DMS 273 (cell line): ENCODE data around the gene KIR3DL2.
"Not testable (repeated sequence)": the region's sequence is repeated elsewhere in the genome, so short reads cannot be mapped to it uniquely, and the experiment has no call there.

Experiments
- DNase-seq: peaks from one replicate; lab custom pipeline; 2025; ENCODE audit not compliant: unreplicated experiment; lab: John Stamatoyannopoulos, UW

KIR3DL2 gene

DNA sequence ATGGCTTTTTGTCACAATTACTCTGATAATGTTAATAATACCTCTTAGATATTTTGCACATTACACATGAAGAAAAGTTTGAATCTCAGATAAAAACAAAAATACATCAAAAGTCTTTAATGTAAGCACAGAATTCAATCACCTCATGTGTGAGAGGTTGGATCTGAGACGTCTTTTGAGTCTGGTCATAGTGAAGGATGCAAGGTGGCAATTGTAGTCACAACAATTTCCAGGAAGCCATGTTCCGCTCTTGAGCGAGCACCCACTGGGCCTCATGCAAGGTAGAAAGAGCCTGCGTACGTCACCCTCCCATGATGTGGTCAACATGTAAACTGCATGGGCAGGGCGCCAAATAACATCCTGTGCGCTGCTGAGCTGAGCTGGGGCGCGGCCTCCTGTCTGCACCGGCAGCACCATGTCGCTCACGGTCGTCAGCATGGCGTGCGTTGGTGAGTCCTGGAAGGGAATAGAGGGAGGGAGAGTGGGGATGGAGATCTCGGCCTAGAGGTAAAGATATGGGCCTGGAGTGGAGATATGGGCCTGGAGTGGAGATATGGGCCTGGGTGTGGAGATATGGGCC lies at the start of gene KIR3DL2:
TSS of gene KIR3DL2 (plus strand) at position 383 of the 580 bp plus-strand sequence. CDS start at position 416, 33 bp downstream.
- not testable (repeated sequence) for DNase-seq

DNA sequence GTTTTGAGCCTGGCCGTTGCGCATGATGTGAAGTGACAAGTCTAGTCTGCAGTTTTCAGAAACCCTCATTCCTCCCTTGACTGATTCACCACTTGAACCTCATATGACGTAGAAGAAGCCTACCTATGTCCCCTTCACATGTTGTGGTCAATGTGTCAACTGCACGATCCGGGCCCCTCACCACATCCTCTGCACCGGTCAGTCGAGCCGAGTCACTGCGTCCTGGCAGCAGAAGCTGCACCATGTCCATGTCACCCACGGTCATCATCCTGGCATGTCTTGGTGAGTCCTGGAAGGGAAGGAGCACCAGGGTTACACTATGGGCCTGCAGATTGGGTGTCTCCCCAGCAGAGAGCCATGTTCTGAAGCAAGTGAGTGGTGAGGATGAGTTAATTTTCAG lies 46.8 kb upstream of the KIR3DL2 start, which contains the start of gene KIR2DL4:
TSS of gene KIR2DL4 (plus strand) at position 201 of the 400 bp plus-strand sequence. CDS start at position 243, 42 bp downstream.
- no peak for DNase-seq

DNA sequence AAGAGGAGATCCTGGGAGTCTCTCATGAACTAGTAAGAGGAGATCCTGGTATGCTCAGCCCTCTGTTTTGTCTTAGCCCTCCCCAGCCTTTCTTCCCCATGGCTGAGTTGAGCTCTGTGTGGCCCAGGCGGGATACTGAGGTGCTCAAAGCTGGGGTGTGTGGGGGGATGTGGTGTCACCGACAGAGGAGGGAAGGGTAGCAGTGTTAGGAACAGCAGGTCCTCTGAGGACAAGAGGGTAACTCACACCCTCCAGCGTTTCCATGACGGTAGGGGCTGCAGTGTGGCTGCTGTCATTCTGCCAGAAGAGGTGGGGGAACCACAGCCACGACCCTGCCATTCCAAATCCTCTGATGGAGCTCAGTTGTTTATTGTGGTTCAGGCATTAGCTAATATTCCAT lies 46.1 kb upstream of the KIR3DL2 start:
- no peak for DNase-seq

DNA sequence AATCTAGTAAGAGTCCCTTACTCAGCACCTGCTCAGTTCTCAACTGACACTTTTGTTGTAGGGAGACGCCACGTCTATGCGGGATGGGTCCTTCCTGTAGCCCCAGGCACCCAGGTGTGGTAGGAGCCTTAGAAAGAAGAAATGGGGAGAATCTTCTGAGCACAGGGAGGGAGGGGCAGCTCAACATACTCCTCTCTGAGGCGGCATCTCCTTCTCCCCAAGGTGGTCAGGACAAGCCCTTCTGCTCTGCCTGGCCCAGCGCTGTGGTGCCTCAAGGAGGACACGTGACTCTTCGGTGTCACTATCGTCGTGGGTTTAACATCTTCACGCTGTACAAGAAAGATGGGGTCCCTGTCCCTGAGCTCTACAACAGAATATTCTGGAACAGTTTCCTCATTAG lies 45.7 kb upstream of the KIR3DL2 start:
- DNase-seq = no peak

DNA sequence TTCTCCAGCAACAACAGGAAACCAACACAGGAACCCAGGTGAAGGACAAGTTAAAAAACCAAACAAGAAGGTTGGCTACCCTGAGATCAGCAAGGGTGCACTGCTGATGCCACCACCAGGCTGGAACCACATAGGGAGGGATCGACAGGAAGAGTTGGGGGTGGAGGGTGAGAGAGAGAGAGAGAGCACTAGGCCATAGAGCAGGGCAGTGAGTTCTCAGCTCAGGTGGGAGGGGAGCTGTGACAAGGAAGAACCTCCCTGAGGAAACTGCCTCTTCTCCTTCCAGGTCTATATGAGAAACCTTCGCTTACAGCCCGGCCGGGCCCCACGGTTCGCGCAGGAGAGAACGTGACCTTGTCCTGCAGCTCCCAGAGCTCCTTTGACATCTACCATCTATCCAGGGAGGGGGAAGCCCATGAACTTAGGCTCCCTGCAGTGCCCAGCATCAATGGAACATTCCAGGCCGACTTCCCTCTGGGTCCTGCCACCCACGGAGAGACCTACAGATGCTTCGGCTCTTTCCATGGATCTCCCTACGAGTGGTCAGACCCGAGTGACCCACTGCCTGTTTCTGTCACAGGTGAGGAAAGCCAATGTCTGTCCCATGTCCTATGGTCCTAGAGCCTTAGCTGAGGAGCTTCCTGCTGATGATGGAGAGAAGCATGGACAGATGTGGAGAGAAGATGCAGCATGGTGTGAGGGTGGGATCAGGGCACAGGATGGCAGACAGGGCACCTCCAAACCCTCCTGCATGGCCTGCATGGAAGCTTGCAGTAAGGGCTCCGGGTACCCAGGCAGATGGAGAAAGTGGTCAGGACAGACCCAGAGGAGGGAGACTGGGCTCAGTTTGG lies 44.4 kb upstream of the KIR3DL2 start:
- DNase-seq = no peak

DNA sequence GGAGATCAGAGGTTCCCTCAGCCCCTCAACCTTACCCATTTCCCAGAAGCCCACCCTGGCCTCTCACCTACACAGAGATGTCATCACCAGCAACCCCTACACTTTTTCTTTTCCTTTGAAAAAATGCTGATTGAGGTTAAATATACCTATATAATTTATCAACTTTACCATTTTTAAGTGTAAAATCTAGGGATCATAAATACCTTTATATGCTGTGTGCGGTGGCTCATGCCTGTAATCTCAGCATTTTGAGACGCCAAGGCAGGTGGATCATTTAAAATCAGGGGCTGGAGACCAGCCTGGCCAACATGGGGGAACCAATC lies 43.8 kb upstream of the KIR3DL2 start:
- DNase-seq = no peak

DNA sequence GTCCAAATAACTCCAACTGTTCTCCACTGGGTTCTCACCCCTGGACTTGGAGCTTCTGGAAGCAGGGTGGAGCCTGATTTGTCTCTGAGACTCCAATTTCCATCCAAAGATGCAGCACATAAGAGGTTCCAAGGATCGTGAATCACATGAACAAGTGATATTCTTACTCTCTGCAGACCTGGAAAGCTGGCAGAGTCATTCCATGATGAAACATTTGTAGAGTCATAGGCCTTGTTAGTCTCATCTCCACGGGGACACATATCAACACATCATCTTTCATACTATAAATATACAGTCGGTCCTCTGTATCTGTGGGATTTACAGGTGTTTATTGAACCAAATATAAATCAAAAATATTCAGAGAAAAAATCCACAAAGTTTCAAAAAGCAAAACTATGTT lies 35.7 kb upstream of the KIR3DL2 start:
- DNase-seq = not testable (repeated sequence)

DNA sequence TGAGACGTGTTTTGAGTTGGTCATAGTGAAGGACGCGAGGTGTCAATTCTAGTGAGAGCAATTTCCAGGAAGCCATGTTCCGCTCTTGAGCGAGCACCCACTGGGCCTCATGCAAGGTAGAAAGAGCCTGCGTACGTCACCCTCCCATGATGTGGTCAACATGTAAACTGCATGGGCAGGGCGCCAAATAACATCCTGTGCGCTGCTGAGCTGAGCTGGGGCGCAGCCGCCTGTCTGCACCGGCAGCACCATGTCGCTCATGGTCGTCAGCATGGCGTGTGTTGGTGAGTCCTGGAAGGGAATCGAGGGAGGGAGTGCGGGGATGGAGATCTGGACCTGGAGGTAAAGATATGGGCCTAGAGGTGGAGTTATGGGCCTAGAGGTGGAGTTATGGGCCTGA lies 34.0 kb upstream of the KIR3DL2 start, which contains the start of gene KIR3DL1:
TSS of gene KIR3DL1 (plus strand) at position 218 of the 400 bp plus-strand sequence.
- DNase-seq = not testable (repeated sequence)

DNA sequence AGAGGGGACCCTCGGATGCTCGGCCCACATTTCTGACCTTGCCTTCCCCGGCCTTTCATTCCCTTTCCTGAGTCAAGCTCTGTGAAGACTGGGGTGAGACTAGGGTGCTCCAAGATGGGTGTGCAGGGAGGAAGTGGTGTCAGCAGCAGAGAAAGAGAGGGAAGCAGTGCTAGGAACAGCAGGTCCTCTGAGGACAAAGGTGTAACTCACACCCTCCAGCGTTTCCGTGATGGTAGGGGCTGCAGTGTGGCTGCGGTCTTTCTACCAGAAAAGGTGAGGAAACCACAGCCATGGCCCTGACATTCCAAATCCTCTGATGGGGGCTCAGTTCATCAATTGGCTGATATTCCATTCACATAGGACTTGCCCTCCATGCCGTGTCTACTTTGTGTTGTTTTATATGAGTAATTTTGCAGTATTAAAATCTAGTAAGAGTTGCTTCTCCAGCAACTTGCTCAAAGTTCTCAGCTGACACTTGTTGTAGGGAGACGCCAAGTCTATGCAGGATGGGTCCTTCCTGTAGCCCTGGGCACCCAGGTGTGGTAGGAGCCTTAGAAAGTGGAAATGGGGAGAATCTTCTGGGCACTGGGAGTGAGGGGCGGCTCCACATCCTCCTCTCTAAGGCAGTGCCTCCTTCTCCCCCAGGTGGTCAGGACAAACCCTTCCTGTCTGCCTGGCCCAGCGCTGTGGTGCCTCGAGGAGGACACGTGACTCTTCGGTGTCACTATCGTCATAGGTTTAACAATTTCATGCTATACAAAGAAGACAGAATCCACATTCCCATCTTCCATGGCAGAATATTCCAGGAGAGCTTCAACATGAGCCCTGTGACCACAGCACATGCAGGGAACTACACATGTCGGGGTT lies 32.3 kb upstream of the KIR3DL2 start:
- no peak for DNase-seq

DNA sequence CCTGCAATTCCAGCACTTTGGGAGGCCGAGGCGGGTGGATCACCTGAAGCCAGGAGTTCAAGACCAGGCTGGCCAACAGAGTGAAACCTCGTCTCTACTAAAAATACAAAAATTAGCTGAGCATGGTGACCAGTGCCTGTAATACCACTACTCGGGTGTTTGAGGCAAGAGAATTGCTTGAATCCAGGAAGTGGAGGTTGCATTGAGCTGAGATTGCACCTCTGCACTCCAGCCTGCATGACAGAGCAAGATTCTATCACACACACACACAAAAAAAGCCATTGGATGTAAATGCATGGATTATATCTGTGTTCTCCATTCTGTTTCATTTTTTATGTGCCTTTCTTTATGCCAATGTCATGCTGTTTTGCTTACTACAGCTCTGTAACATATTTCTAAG lies 25.8 kb upstream of the KIR3DL2 start:
- DNase-seq = not testable (repeated sequence)

DNA sequence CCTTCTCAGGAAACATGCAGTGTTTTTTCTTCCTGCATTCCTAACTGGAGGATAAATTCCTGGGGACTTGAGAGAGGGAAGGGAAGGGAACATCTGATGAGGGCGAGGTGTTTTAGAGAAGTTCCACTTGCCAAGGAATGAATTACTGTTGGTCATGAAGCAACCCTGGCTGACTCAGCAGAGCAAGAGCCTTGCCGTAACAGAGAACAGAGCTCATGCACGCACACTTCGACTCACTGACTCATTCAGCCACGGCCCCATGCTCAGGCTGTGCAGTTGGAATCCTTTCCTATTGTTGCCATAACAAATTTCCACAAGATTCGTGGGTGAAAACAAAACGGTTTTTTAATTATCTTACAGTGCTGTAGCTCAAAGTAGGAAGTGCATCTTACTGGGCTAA lies 24.9 kb upstream of the KIR3DL2 start:
- not testable (repeated sequence) for DNase-seq

DNA sequence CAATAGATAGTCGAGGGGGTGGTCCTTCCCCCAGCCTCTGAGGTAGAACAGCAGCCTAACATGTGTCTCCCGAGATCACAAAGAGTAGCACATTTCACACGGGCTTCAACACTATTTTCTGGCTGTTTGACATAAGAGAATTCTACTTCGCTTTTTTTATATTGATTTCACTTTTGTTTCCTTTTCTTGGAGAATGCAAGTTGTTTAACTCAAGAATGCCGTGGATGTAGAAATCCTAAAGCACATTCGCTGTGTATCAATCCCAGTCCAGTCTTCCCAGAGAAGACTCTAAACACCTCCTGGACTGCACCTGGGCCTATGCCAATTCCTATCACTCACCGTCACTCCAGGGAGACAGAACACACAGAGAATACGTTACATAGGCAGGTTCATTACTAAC lies 22.2 kb upstream of the KIR3DL2 start:
- not testable (repeated sequence) for DNase-seq

DNA sequence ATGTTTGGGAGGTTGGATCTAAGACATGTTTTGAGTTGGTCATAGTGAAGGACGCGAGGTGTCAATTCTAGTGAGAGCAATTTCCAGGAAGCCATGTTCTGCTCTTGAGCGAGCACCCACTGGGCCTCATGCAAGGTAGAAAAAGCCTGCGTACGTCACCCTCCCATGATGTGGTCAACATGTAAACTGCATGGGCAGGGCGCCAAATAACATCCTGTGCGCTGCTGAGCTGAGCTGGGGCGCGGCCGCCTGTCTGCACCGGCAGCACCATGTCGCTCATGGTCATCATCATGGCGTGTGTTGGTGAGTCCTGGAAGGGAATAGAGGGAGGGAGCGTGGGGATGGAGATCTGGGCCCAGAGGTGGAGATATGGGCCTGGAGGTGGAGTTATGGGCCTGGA lies 17.7 kb upstream of the KIR3DL2 start, which contains the start of gene KIR2DS4:
TSS of gene KIR2DS4 (plus strand) at position 181 of the 400 bp plus-strand sequence.
- DNase-seq = not testable (repeated sequence)

DNA sequence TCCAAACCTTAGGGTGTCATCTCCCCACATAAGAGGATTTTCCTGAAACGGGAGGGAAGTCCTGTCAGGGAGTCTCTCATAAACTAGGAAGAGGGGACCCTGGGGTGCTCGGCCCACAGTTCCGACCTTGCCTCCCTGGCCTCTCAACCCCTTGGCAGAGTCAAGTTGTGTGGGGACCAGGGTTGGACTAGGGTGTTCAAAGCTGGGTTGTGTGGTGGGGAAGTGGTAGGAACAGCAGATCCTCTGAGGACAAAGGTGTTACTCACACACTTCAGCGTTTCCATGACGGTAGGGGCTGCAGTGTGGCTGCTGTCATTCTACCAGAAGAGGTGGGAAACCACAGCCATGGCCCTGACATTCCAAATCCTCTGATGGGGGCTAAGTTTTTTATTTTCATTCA lies 15.1 kb upstream of the KIR3DL2 start:
- not testable (repeated sequence) for DNase-seq

DNA sequence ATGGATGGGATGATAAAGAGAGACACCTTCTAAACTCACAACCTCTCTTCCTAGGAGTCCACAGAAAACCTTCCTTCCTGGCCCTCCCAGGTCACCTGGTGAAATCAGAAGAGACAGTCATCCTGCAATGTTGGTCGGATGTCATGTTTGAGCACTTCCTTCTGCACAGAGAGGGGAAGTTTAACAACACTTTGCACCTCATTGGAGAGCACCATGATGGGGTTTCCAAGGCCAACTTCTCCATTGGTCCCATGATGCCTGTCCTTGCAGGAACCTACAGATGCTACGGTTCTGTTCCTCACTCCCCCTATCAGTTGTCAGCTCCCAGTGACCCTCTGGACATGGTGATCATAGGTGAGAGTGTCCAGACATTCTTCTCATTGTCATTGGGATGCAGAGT lies 12.7 kb upstream of the KIR3DL2 start:
- DNase-seq = not testable (repeated sequence)

DNA sequence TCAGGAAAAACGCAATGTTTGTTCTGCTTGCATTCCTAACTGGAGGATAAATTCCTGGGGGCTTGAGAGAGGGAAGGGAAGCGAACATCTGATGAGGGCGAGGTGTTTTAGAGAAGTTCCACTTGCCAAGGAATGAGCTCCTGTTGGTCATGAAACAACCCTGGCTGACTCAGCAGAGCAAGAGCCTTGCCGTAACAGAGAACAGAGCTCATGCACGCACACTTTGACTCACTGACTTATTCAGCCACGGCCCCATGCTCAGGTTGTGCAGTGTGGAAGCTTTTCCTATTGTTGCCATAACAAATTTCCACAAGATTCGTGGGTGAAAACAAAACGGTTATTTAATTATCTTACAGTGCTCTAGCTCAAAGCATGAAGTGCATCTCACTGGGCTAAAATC lies 7.1 kb upstream of the KIR3DL2 start:
- DNase-seq = not testable (repeated sequence)

DNA sequence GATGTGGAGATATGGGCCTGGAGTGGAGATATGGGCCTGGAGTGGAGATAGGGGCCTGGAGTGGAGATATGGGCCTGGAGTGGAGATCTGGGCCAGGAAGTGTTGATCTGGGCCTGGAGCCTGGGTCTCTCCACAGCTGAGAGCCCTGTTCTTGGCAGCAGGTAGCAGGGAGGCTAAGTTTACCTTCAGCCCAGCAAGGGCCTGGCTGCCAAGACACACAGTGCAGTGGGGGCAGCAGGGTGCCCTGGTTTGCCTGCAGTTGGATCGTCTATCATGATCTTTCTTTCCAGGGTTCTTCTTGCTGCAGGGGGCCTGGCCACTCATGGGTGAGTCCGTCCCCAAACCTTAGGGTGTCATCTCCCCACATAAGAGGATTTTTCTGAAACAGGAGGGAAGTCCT lies 687 bp downstream of the KIR3DL2 start:
- no peak for DNase-seq

DNA sequence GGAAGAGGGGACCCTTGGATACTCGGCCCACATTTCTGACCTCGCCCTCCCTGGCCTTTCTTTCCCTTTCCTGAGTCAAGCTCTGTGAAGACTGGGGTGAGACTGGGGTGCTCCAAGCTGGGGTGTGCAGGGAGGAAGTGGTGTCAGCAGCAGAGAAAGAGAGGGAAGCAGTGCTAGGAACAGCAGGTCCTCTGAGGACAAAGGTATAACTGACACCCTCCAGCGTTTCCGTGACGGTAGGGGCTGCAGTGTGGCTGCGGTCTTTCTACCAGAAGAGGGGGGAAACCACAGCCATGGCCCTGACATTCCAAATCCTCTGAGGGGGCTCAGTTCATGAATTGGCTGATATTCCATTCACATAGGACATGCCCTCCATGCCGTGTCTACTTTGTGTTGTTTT lies 1.1 kb downstream of the KIR3DL2 start:
- DNase-seq = no peak

DNA sequence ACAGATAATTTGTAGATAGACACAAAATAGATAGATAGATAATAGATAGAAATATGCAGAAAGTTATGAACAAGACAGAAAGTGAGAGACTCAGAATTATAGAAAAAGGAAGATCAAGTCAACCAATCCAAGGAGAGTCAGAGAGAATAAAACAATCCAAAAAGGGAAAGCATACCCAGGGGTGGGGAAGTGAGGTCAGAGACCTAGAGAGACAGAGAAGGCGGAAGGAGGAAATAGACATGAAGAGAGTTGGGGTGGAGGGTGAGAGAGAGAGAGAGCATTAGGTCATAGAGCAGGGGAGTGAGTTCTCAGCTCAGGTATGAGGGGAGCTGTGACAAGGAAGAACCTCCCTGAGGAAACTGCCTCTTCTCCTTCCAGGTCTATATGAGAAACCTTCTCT lies 5.0 kb downstream of the KIR3DL2 start:
- not testable (repeated sequence) for DNase-seq

DNA sequence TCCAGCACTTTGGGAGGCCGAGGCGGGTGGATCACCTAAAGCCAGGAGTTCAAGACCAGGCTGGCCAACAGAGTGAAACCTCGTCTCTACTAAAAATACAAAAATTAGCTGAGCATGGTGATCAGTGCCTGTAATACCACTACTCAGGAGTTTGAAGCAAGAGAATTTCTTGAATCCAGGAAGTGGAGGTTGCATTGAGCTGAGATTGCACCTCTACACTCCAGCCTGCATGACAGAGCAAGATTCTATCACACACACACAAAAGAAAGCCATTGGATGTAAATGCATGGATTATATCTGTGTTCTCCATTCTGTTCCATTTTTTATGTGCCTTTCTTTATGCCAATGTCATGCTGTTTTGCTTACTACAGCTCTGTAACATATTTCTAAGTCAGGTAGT lies 8.2 kb downstream of the KIR3DL2 start:
- not testable (repeated sequence) for DNase-seq

DNA sequence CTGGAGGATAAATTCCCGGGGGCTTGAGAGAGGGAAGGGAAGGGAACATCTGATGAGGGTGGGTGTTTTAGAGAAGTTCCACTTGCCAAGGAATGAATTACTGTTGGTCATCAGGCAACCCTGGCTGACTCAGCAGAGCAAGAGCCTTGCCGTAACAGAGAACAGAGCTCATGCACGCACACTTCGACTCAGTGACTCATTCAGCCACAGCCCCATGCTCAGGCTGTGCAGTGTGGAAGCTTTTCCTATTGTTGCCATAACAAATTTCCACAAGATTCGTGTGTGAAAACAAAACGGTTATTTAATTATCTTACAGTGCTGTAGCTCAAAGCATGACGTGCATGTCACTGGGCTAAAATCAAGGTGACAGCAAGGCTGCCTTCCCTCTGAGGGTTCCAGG lies 9.2 kb downstream of the KIR3DL2 start:
- DNase-seq = not testable (repeated sequence)
